Stomach (tissue), 4 donors: Measurements from ENCODE around the gene CHAT.

Experiments
- POLR2A ChIP-seq, 4 donors: fragments of 450-650 bp; IDR thresholded peaks; one replicate each; pipeline ENCODE4 v1.6.1; 2016; ENCODE audit warnings: antibody characterized with exemption in 4 of 4, control low read depth in 2 of 4, mild to moderate bottlenecking in 1 of 4, moderate library complexity in 1 of 4
- POLR2AphosphoS5 ChIP-seq, 3 donors: sonication (generic); formaldehyde crosslinking; IDR thresholded peaks; one replicate each; pipeline ENCODE4 v1.6.1; 2016; ENCODE audit warnings: antibody characterized with exemption in 3 of 3

DNA sequence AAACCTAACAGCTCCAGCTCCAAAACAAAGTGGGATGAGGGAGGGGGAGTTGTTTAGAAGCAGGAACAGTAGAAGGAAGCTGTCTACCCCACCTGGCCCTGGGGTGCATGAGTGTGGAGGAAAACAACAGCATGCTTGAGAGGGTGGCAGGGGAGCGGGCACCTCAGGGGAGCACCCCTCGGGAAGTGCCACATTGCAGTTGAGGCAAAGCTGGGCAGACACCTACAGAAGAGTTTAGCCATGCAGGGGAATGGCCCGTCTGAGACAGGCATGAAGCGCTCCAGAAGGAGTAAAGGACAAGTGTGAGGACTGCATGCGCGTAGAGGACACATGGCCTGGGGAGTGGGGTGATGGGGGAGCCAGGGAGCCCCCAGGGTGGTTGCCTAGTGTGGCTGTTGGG is 18.1 kb downstream of the CHAT start:
- TF ChIP-seq POLR2A (IDR thresholded peaks at IDR 0.05): no peak
- no peak for TF ChIP-seq POLR2AphosphoS5 (IDR thresholded peaks at IDR 0.05)
